ENCODE data around the gene CACNA1B. TPM values are rescaled to one million over a fixed set of nuclear protein-coding genes. Genes with fewer than 3 reads are reported as not detected.

Gene CACNA1B
- total RNA-seq, 1 donor from 2014 or later: 3.1 TPM

- DNase-seq (ENCODE audit: low read depth, low spot score): no peak
- H3K27ac Mint-ChIP-seq (ENCODE audit: unreplicated experiment): no peak overlapping the region
Observed at GRCh38 chr9:137902646-137903045, 25.1 kb downstream of the CACNA1B start.

GRCh38 chr9:137905740-137906139 is 28.2 kb downstream of the CACNA1B start:
- Mint-ChIP-seq H3K36me3 (ENCODE audit: low read depth) (no peaks in the 10 kb centered on the region), H3K27me3 (ENCODE audit: low read depth) (peaks cover 2% of the 10 kb centered on the region), H3K9me3 (no peaks in the 10 kb centered on the region), H3K4me1 (peaks cover 7% of the 10 kb centered on the region), H3K27ac (ENCODE audit: unreplicated experiment) (no peak overlapping the region), H3K4me3 (no peak overlapping the region)
- DNase-seq (ENCODE audit: low read depth, low spot score): no peak
- TF ChIP-seq CTCF (conservative IDR thresholded peaks at IDR 0.05): no peak

More at GRCh38 chr9:137902646-137903045, 25.1 kb downstream of the CACNA1B start:
- Mint-ChIP-seq H3K9me3 (no peaks in the 10 kb centered on the region), H3K36me3 (ENCODE audit: low read depth) (no peaks in the 10 kb centered on the region), H3K4me1 (peaks cover 7% of the 10 kb centered on the region), H3K4me3 (no peak overlapping the region), H3K27me3 (ENCODE audit: low read depth) (peaks cover 2% of the 10 kb centered on the region)
- TF ChIP-seq CTCF (conservative IDR thresholded peaks at IDR 0.05): no peak

GRCh38 chr9:137907776-137908175 is 30.2 kb downstream of the CACNA1B start:
- no peaks in the 10 kb centered on the region for H3K9me3 Mint-ChIP-seq
- no peak overlapping the region for H3K4me3 Mint-ChIP-seq
- peaks cover 2% of the 10 kb centered on the region for H3K27me3 Mint-ChIP-seq (ENCODE audit: low read depth)
- H3K36me3 Mint-ChIP-seq (ENCODE audit: low read depth): no peaks in the 10 kb centered on the region
- TF ChIP-seq CTCF (conservative IDR thresholded peaks at IDR 0.05): no peak
- DNase-seq (ENCODE audit: low read depth, low spot score): no peak
- H3K27ac Mint-ChIP-seq (ENCODE audit: unreplicated experiment): no peak overlapping the region
- peaks cover 7% of the 10 kb centered on the region for H3K4me1 Mint-ChIP-seq

GRCh38 chr9:137912671-137913070 is 35.1 kb downstream of the CACNA1B start:
- Mint-ChIP-seq H3K36me3 (ENCODE audit: low read depth) (no peaks in the 10 kb centered on the region), H3K4me3 (no peak overlapping the region), H3K9me3 (no peaks in the 10 kb centered on the region), H3K4me1 (no peaks in the 10 kb centered on the region), H3K27me3 (ENCODE audit: low read depth) (no peaks in the 10 kb centered on the region), H3K27ac (ENCODE audit: unreplicated experiment) (no peak overlapping the region)
- DNase-seq (ENCODE audit: low read depth, low spot score): no peak
- TF ChIP-seq CTCF (conservative IDR thresholded peaks at IDR 0.05): no peak

- Mint-ChIP-seq H3K36me3 (ENCODE audit: low read depth) (no peaks in the 10 kb centered on the region), H3K27me3 (ENCODE audit: low read depth) (no peaks in the 10 kb centered on the region), H3K4me3 (no peak overlapping the region), H3K27ac (ENCODE audit: unreplicated experiment) (no peak overlapping the region), H3K4me1 (no peaks in the 10 kb centered on the region), H3K9me3 (no peaks in the 10 kb centered on the region)
- TF ChIP-seq CTCF (conservative IDR thresholded peaks at IDR 0.05): no peak
- DNase-seq (ENCODE audit: low read depth, low spot score): no peak
Observed at GRCh38 chr9:137913132-137913531, 35.5 kb downstream of the CACNA1B start.

Measured in neural crest cell (in vitro differentiated cells).